CD4-positive, alpha-beta T cell treated with Interleukin-17A for 4 hours (primary cell): ENCODE data around the gene BSCL2.
A peak's percentile ranks its signal among the peaks of the same experiment; 100 is the strongest.
"Not testable (repeated sequence)": the region's sequence is repeated elsewhere in the genome, so short reads cannot be mapped to it uniquely, and the experiment has no call there.

Source experiments
- DNase-seq: peaks from one replicate; pipeline ENCODE4 v3.0.0-alpha.2; 2020; ENCODE audit warnings: mixed read lengths

Gene BSCL2

GRCh38 chr11:62652161-62653006, 54.8 kb downstream of the BSCL2 start:
- DNase-seq = peak; percentile 54

- not testable (repeated sequence) for DNase-seq
Measured at GRCh38 chr11:62650283-62650682, 56.9 kb downstream of the BSCL2 start.

- no peak for DNase-seq
Measured at GRCh38 chr11:62649486-62649885, 57.7 kb downstream of the BSCL2 start.

GRCh38 chr11:62648967-62649364, 58.3 kb downstream of the BSCL2 start:
- no peak for DNase-seq

GRCh38 chr11:62648185-62648966, 58.8 kb downstream of the BSCL2 start:
- DNase-seq = no peak

- DNase-seq = no peak
Measured at GRCh38 chr11:62647609-62648005, 59.6 kb downstream of the BSCL2 start.

- no peak for DNase-seq
Measured at GRCh38 chr11:62646825-62647608, 60.2 kb downstream of the BSCL2 start.

- DNase-seq = peak; percentile 100
Measured at GRCh38 chr11:62645946-62646824, 61.0 kb downstream of the BSCL2 start, which contains the start of gene GANAB. Gene GANAB, minus strand, starts transcription at chr11:62646613. Its CDS starts 14 bp downstream, at chr11:62646599.

- no peak for DNase-seq
Measured at GRCh38 chr11:62645671-62645945, 61.6 kb downstream of the BSCL2 start.

- DNase-seq = no peak
Measured at GRCh38 chr11:62644220-62644619, 63.0 kb downstream of the BSCL2 start.
